Measurements from ENCODE around the gene ARID1B.

ARID1B gene

GRCh38 chr6:156953479-156954146 lies 176.4 kb downstream of the ARID1B start:
- in situ Hi-C loops (cut with MboI; ENCODE audit: low sequenced_read_pairs), result no loop called here
- DNase-seq (ENCODE audit: low spot score in 2 of 2), result peak; percentile 80 to 94
- H3K4me1 ChIP-seq, result peaks cover 22% of the 10 kb centered on the region
- H3K36me3 ChIP-seq (replicated peaks), result no peaks in the 10 kb centered on the region
- H3K4me3 ChIP-seq, result peak overlapping the region; percentile 4; the same call in 1 of the 2 replicates
- no peaks in the 10 kb centered on the region for H3K27me3 ChIP-seq (ENCODE audit: low read depth)
- no peaks in the 10 kb centered on the region for H3K9me3 ChIP-seq

- Histone ChIP-seq H3K36me3 (replicated peaks) (no peaks in the 10 kb centered on the region), H3K9me3 (no peaks in the 10 kb centered on the region), H3K27me3 (ENCODE audit: low read depth) (no peaks in the 10 kb centered on the region), H3K4me3 (no peak overlapping the region), H3K4me1 (peaks cover 22% of the 10 kb centered on the region)
- no peak for DNase-seq (ENCODE audit: low spot score in 2 of 2)
- in situ Hi-C loops (cut with MboI; ENCODE audit: low sequenced_read_pairs), result no loop called here
Observed at GRCh38 chr6:156954191-156954590, 177.0 kb downstream of the ARID1B start.

GRCh38 chr6:156954816-156955215 lies 177.6 kb downstream of the ARID1B start:
- no peaks in the 10 kb centered on the region for H3K36me3 ChIP-seq (replicated peaks)
- H3K4me3 ChIP-seq, result no peak overlapping the region
- peaks cover 22% of the 10 kb centered on the region for H3K4me1 ChIP-seq
- DNase-seq (ENCODE audit: low spot score in 2 of 2), result no peak
- H3K9me3 ChIP-seq, result no peaks in the 10 kb centered on the region
- in situ Hi-C loops (cut with MboI; ENCODE audit: low sequenced_read_pairs), result no loop called here
- H3K27me3 ChIP-seq (ENCODE audit: low read depth), result no peaks in the 10 kb centered on the region

- DNase-seq (ENCODE audit: low spot score in 2 of 2), result no peak
- H3K27me3 ChIP-seq (ENCODE audit: low read depth), result no peaks in the 10 kb centered on the region
- H3K4me1 ChIP-seq, result peaks cover 22% of the 10 kb centered on the region
- H3K36me3 ChIP-seq (replicated peaks), result no peaks in the 10 kb centered on the region
- no peaks in the 10 kb centered on the region for H3K9me3 ChIP-seq
- no peak overlapping the region for H3K4me3 ChIP-seq
- in situ Hi-C loops (cut with MboI; ENCODE audit: low sequenced_read_pairs), result no loop called here
Observed at GRCh38 chr6:156955494-156956183, 178.5 kb downstream of the ARID1B start.

- no peak for DNase-seq (ENCODE audit: low spot score in 2 of 2)
- Histone ChIP-seq H3K27me3 (ENCODE audit: low read depth) (no peaks in the 10 kb centered on the region), H3K4me1 (peaks cover 22% of the 10 kb centered on the region), H3K36me3 (replicated peaks) (no peaks in the 10 kb centered on the region), H3K4me3 (no peak overlapping the region), H3K9me3 (no peaks in the 10 kb centered on the region)
- in situ Hi-C loops (cut with MboI; ENCODE audit: low sequenced_read_pairs), result no loop called here
Observed at GRCh38 chr6:156956286-156956685, 179.1 kb downstream of the ARID1B start.

GRCh38 chr6:156957931-156958547 lies 180.9 kb downstream of the ARID1B start:
- in situ Hi-C loops (cut with MboI; ENCODE audit: low sequenced_read_pairs), result no loop called here
- Histone ChIP-seq H3K27me3 (ENCODE audit: low read depth) (no peaks in the 10 kb centered on the region), H3K9me3 (no peaks in the 10 kb centered on the region), H3K36me3 (replicated peaks) (no peaks in the 10 kb centered on the region), H3K4me1 (peaks cover 13% of the 10 kb centered on the region), H3K4me3 (no peak overlapping the region)
- no peak for DNase-seq (ENCODE audit: low spot score in 2 of 2)

GRCh38 chr6:156960525-156960924 lies 183.3 kb downstream of the ARID1B start:
- no peaks in the 10 kb centered on the region for H3K36me3 ChIP-seq (replicated peaks)
- in situ Hi-C loops (cut with MboI; ENCODE audit: low sequenced_read_pairs), result no loop called here
- H3K4me1 ChIP-seq, result peaks cover 13% of the 10 kb centered on the region
- H3K27me3 ChIP-seq (ENCODE audit: low read depth), result no peaks in the 10 kb centered on the region
- no peaks in the 10 kb centered on the region for H3K9me3 ChIP-seq
- DNase-seq (ENCODE audit: low spot score in 2 of 2), result no peak
- H3K4me3 ChIP-seq, result no peak overlapping the region

GRCh38 chr6:156961282-156961892 lies 184.2 kb downstream of the ARID1B start:
- DNase-seq (ENCODE audit: low spot score in 2 of 2), result no peak
- Histone ChIP-seq H3K27me3 (ENCODE audit: low read depth) (no peaks in the 10 kb centered on the region), H3K36me3 (replicated peaks) (no peaks in the 10 kb centered on the region), H3K4me1 (peaks cover 14% of the 10 kb centered on the region), H3K4me3 (no peak overlapping the region), H3K9me3 (no peaks in the 10 kb centered on the region)
- in situ Hi-C loops (cut with MboI; ENCODE audit: low sequenced_read_pairs), result no loop called here

- no peak overlapping the region for H3K4me3 ChIP-seq
- no peaks in the 10 kb centered on the region for H3K27me3 ChIP-seq (ENCODE audit: low read depth)
- in situ Hi-C loops (cut with MboI; ENCODE audit: low sequenced_read_pairs), result no loop called here
- H3K9me3 ChIP-seq, result no peaks in the 10 kb centered on the region
- DNase-seq (ENCODE audit: low spot score in 2 of 2), result no peak
- H3K4me1 ChIP-seq, result peaks cover 16% of the 10 kb centered on the region
- H3K36me3 ChIP-seq (replicated peaks), result no peaks in the 10 kb centered on the region
Observed at GRCh38 chr6:156963712-156964700, 186.8 kb downstream of the ARID1B start.

GRCh38 chr6:156967852-156968251 lies 190.7 kb downstream of the ARID1B start:
- Histone ChIP-seq H3K27me3 (ENCODE audit: low read depth) (no peaks in the 10 kb centered on the region), H3K36me3 (replicated peaks) (no peaks in the 10 kb centered on the region), H3K4me3 (no peak overlapping the region), H3K9me3 (no peaks in the 10 kb centered on the region), H3K4me1 (peaks cover 16% of the 10 kb centered on the region)
- DNase-seq (ENCODE audit: low spot score in 2 of 2), result no peak
- in situ Hi-C loops (cut with MboI; ENCODE audit: low sequenced_read_pairs), result no loop called here

- in situ Hi-C loops (cut with MboI; ENCODE audit: low sequenced_read_pairs), result no loop called here
- H3K4me3 ChIP-seq, result no peak overlapping the region
- H3K4me1 ChIP-seq, result peaks cover 14% of the 10 kb centered on the region
- H3K36me3 ChIP-seq (replicated peaks), result no peaks in the 10 kb centered on the region
- no peak for DNase-seq (ENCODE audit: low spot score in 2 of 2)
- no peaks in the 10 kb centered on the region for H3K27me3 ChIP-seq (ENCODE audit: low read depth)
- no peaks in the 10 kb centered on the region for H3K9me3 ChIP-seq
Observed at GRCh38 chr6:156969233-156969632, 192.1 kb downstream of the ARID1B start.

GRCh38 chr6:156970595-156971112 lies 193.5 kb downstream of the ARID1B start:
- no peak for DNase-seq (ENCODE audit: low spot score in 2 of 2)
- Histone ChIP-seq H3K4me1 (peaks cover 2% of the 10 kb centered on the region), H3K4me3 (no peak overlapping the region), H3K9me3 (no peaks in the 10 kb centered on the region), H3K36me3 (replicated peaks) (no peaks in the 10 kb centered on the region), H3K27me3 (ENCODE audit: low read depth) (no peaks in the 10 kb centered on the region)
- in situ Hi-C loops (cut with MboI; ENCODE audit: low sequenced_read_pairs), result no loop called here

Data from HAP-1 (cell line).